Panc1 (cell line): ENCODE measurements around the gene FBXO3. TPM values are rescaled to one million over a fixed set of nuclear protein-coding genes. Genes with fewer than 3 reads are reported as not detected.

Experiments
- ATAC-seq: fragments of 200-7000 bp; cut with Tn5 transposase; 2 replicates; pipeline ENCODE4 v1.9.1; 2020; ENCODE audit warnings: mild to moderate bottlenecking, moderate library complexity
- BruUV-seq: library from RNA; stranded (reverse); fragments of 400-500 nt; replicated peaks from 2 replicates; lab custom pipeline; 2021; lab: Mats Ljungman, UMichigan
- CTCF ChIA-PET: fragments of 300-600 bp; sonication (Branson Sonifier 250); formaldehyde crosslinking; loops from one replicate; lab custom pipeline; 2022; ENCODE audit warnings: antibody characterized with exemption; lab: Charles Lee
- POLR2A ChIA-PET: fragments of 300-600 bp; sonication (Branson Sonifier 250); formaldehyde crosslinking; loops from one replicate; lab custom pipeline; 2022; ENCODE audit warnings: antibody characterized with exemption; lab: Charles Lee
- DNase-seq: peaks from one replicate; pipeline ENCODE4 v3.0.0-alpha.2; 2010; ENCODE audit warnings: low read depth, low spot score
- H3K27ac ChIP-seq: 2 replicates; pipeline ENCODE4 v1.5.1; 2011; ENCODE audit warnings: mild to moderate bottlenecking, low read length, inconsistent platforms
- H3K27me3 ChIP-seq: fragments of 200-500 bp; sonication (Bioruptor generic); 2 replicates; pipeline ENCODE4 v1.6.0; 2014; ENCODE audit warnings: low read length, inconsistent platforms; ENCODE audit not compliant: control insufficient read depth, insufficient read depth
- H3K36me3 ChIP-seq: fragments of 200-500 bp; sonication (Bioruptor generic); 2 replicates; pipeline ENCODE4 v1.5.1; 2014; ENCODE audit warnings: inconsistent platforms, mild to moderate bottlenecking, low read length, moderate library complexity; ENCODE audit not compliant: control insufficient read depth, insufficient read depth
- H3K4me1 ChIP-seq: 2 replicates; pipeline ENCODE4 v1.5.1; 2011; ENCODE audit warnings: inconsistent platforms, mild to moderate bottlenecking, low read length, moderate library complexity; ENCODE audit not compliant: control insufficient read depth, insufficient read depth
- H3K4me3 ChIP-seq, 2 experiments: 2 replicates each; pipeline ENCODE4 v1.5.1; 2011 to 2012; ENCODE audit warnings: low read depth in 2 of 2, low read length in 2 of 2, mild to moderate bottlenecking in 2 of 2, inconsistent platforms in 1 of 2, moderate library complexity in 1 of 2
- H3K9me3 ChIP-seq: fragments of 200-500 bp; sonication (Bioruptor generic); 2 replicates; pipeline ENCODE4 v1.5.1; 2014; ENCODE audit warnings: low read depth, mild to moderate bottlenecking, inconsistent platforms, low read length, moderate library complexity; ENCODE audit not compliant: control insufficient read depth, insufficient read depth
- POLR2AphosphoS5 ChIP-seq: IDR thresholded peaks from 2 replicates; pipeline ENCODE4 v1.6.1; 2012; ENCODE audit warnings: mild to moderate bottlenecking, low read depth, low read length, moderate library complexity
- SIN3A ChIP-seq: IDR thresholded peaks from 2 replicates; pipeline ENCODE4 v1.6.1; 2012; ENCODE audit warnings: low read depth, mild to moderate bottlenecking, low read length, moderate library complexity, borderline replicate concordance; ENCODE audit not compliant: insufficient read depth
- TCF7L2 ChIP-seq: IDR thresholded peaks from 2 replicates; pipeline ENCODE4 v1.6.1; 2011; ENCODE audit warnings: mild to moderate bottlenecking, low read depth, low read length, inconsistent platforms
- in situ Hi-C: cut with HindIII; loops from 2 replicates; pipeline ENCODE4 v1.10.0; 2016; ENCODE audit warnings: low sequenced_read_pairs, low pct_unique_long_range_greater_than_20kb
- intact Hi-C: fragments of 100-400 bp; cut with micrococcal nuclease; formaldehyde crosslinking; loops from one replicate; pipeline ENCODE4 v1.10.0; 2022; ENCODE audit not compliant: unreplicated experiment
- total RNA-seq: library from RNA; stranded (reverse); gene quantifications from one replicate; pipeline ENCODE4 v1.2.1, GENCODE V29; 2021; ENCODE audit not compliant: unreplicated experiment
- TF ChIP-seq, protein P1 (sequence below): fragments of 450-650 bp; IDR thresholded peaks from 2 replicates; pipeline ENCODE4 v1.5.1; 2017; ENCODE audit warnings: mild to moderate bottlenecking
- TF ChIP-seq, protein P2 (sequence below), 2 experiments: IDR thresholded peaks; 2 replicates each; pipeline ENCODE4 v1.6.1; 2011 to 2012; ENCODE audit warnings: low read depth in 2 of 2, control low read depth in 1 of 2, low read length in 1 of 2, mild to moderate bottlenecking in 1 of 2, moderate library complexity in 1 of 2; ENCODE audit not compliant: insufficient read depth in 1 of 2

Gene FBXO3
- total RNA-seq, 1 experiment from 2014 or later: 22.3 TPM

DNA sequence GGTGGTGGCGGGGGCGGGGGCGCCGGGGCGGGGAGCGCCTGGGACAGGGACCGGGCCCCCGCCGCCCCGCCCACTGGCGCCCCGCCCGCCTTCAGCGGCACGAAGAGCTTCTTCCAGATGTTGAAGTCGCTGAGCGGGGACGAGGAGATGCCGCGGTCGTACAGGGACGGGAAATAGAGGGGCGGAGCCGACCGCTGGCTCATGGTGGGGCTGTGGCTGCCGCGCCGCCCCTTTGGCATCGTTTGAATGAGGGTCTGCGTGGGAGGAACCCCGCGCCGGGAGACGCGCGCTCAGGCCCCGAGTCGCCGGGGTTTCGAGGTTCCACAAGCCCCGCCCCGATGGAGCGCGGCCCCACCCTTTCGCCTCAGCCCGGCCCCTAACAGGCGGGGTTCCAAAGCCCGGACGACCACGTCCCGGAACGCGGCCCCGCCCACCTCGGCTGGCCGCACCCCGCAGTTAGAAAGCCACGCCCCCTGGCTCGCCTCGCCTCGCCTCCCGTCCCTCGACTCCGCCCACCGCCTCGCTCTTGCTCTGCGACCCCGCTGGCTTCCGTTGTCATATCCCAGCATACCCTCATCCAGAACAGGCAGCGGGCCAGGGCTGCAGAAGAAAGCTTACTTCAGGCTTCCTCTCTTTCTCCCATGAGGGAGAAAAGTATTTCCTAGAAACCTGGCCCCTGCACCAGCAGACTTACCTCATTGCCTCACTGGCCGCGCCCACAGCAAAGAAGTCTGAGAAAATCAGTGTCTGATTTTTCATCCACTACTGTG is 73.6 kb downstream of the FBXO3 start, which contains the start of gene C11orf91:
TSS of gene C11orf91 (minus strand) at position 325 of the 770 bp plus-strand sequence. CDS start at position 239, 86 bp downstream.
- ChIA-PET POLR2A (interaction anchor here (0.9 to 2.7 kb wide), 4 partner anchors 9 to 35 kb away, joined by 3 to 12 read pairs (median 4); partner anchors contain the start of gene CD59), CTCF (interaction anchor here (1.1 to 2.1 kb wide), 3 partner anchors 8 to 339 kb away, joined by 3 to 6 read pairs (median 4); no protein-coding TSS in a partner anchor)
- intact Hi-C loops (no loop called here), in situ Hi-C loops (no loop called here)
- no peaks in the 10 kb centered on the region for H3K9me3 ChIP-seq
- TF ChIP-seq POLR2AphosphoS5 (peak; percentile 85), SIN3A (peak; percentile 67; the same call in 1 of the 2 replicates), TCF7L2 (no peak)
- TF ChIP-seq, protein P1, sequence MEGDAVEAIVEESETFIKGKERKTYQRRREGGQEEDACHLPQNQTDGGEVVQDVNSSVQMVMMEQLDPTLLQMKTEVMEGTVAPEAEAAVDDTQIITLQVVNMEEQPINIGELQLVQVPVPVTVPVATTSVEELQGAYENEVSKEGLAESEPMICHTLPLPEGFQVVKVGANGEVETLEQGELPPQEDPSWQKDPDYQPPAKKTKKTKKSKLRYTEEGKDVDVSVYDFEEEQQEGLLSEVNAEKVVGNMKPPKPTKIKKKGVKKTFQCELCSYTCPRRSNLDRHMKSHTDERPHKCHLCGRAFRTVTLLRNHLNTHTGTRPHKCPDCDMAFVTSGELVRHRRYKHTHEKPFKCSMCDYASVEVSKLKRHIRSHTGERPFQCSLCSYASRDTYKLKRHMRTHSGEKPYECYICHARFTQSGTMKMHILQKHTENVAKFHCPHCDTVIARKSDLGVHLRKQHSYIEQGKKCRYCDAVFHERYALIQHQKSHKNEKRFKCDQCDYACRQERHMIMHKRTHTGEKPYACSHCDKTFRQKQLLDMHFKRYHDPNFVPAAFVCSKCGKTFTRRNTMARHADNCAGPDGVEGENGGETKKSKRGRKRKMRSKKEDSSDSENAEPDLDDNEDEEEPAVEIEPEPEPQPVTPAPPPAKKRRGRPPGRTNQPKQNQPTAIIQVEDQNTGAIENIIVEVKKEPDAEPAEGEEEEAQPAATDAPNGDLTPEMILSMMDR: no peak
- TF ChIP-seq, protein P2, sequence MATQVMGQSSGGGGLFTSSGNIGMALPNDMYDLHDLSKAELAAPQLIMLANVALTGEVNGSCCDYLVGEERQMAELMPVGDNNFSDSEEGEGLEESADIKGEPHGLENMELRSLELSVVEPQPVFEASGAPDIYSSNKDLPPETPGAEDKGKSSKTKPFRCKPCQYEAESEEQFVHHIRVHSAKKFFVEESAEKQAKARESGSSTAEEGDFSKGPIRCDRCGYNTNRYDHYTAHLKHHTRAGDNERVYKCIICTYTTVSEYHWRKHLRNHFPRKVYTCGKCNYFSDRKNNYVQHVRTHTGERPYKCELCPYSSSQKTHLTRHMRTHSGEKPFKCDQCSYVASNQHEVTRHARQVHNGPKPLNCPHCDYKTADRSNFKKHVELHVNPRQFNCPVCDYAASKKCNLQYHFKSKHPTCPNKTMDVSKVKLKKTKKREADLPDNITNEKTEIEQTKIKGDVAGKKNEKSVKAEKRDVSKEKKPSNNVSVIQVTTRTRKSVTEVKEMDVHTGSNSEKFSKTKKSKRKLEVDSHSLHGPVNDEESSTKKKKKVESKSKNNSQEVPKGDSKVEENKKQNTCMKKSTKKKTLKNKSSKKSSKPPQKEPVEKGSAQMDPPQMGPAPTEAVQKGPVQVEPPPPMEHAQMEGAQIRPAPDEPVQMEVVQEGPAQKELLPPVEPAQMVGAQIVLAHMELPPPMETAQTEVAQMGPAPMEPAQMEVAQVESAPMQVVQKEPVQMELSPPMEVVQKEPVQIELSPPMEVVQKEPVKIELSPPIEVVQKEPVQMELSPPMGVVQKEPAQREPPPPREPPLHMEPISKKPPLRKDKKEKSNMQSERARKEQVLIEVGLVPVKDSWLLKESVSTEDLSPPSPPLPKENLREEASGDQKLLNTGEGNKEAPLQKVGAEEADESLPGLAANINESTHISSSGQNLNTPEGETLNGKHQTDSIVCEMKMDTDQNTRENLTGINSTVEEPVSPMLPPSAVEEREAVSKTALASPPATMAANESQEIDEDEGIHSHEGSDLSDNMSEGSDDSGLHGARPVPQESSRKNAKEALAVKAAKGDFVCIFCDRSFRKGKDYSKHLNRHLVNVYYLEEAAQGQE (IDR thresholded peaks at IDR 0.05; ENCODE audit: insufficient read depth in 1 of 2, low read depth in 2 of 2, low read length in 1 of 2): 0 out of 4 replicates have a peak, but pooled peaks of 1 of the 2 experiments have one; percentile 22
- H3K4me1 ChIP-seq: peaks cover 91% of the 10 kb centered on the region
- no peaks in the 10 kb centered on the region for H3K27me3 ChIP-seq
- H3K36me3 ChIP-seq: no peaks in the 10 kb centered on the region
- BruUV-seq: no TSS peak
- H3K27ac ChIP-seq: peak within 1 kb of the TSS; percentile 94
- peak; percentile 76 for ATAC-seq
- peak; percentile 77 for DNase-seq
- H3K4me3 ChIP-seq: peak within 1 kb of the TSS; percentile 48 to 53

DNA sequence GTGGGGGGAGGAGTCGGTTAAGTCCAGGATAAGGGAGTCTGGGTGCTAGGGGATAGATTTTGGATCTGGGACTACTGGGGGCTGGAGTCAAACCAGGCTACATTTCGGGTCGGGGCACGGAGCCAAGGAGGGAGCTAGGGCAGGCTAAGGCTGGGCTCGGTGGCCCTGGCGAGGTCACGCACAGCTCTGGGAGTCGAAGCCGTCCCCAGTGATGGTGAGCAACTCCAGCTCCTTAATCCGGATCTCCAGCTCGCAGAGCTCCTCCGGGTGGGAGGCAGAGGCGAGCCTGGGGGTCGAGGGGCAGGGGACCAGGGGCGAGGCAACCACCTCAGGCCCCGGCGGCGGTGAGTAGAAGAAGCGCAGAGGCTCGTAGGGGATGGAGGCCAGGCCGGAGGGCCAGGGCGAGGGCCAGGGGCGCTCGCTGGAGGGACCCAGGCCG is 74.2 kb downstream of the FBXO3 start:
- Histone ChIP-seq H3K36me3 (no peaks in the 10 kb centered on the region), H3K27me3 (no peaks in the 10 kb centered on the region), H3K9me3 (no peaks in the 10 kb centered on the region), H3K4me1 (peaks cover 91% of the 10 kb centered on the region), H3K4me3 (peak overlapping the region; percentile 26 to 48), H3K27ac (peak overlapping the region; percentile 94)
- TF ChIP-seq TCF7L2: no peak
- TF ChIP-seq, protein P2 (IDR thresholded peaks at IDR 0.05; ENCODE audit: insufficient read depth in 1 of 2, low read depth in 2 of 2, low read length in 1 of 2): no peak
- TF ChIP-seq POLR2AphosphoS5: no peak
- TF ChIP-seq SIN3A: no peak
- TF ChIP-seq, protein P1: no peak
- ATAC-seq (peak; percentile 1; the same call in 1 of the 2 replicates), DNase-seq (no peak)
- intact Hi-C loops (no loop called here), in situ Hi-C loops (no loop called here)
- BruUV-seq: no TSS peak
- POLR2A ChIA-PET: interaction anchor here (0.9 to 2.7 kb wide), 4 partner anchors 8 to 36 kb away, joined by 3 to 12 read pairs (median 4); partner anchors contain the start of gene CD59
- CTCF ChIA-PET: interaction anchor here (1.1 to 2.1 kb wide), 2 partner anchors 42 to 338 kb away, joined by 4 to 6 read pairs; no protein-coding TSS in a partner anchor
